ENCODE measurements around the gene ABHD12.
"Not testable (repeated sequence)": the region's sequence is repeated elsewhere in the genome, so short reads cannot be mapped to it uniquely, and the experiment has no call there.

The ABHD12 gene

DNA sequence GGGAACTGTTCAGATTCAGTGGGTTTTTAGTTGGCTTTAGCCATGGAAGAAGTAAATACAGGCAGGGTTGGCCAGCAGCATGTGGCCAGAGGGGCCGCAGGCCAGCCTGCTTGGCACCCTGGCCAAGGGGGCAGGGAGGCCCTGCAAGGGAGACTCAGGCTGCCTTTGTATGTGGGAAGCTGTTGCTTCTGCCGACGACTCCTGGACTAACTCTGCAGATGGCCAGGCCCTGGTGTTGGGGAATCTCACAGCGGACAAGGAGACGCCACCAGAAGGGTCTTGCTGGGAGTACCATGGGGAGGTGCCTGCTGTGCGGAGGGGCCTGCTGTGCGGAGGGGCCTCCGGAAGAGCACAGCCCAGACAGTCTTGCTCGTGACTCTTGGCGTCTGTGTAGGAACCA is 117.6 kb downstream of the ABHD12 start:
- FAIRE-seq, result no peak
- TF ChIP-seq, protein P1, sequence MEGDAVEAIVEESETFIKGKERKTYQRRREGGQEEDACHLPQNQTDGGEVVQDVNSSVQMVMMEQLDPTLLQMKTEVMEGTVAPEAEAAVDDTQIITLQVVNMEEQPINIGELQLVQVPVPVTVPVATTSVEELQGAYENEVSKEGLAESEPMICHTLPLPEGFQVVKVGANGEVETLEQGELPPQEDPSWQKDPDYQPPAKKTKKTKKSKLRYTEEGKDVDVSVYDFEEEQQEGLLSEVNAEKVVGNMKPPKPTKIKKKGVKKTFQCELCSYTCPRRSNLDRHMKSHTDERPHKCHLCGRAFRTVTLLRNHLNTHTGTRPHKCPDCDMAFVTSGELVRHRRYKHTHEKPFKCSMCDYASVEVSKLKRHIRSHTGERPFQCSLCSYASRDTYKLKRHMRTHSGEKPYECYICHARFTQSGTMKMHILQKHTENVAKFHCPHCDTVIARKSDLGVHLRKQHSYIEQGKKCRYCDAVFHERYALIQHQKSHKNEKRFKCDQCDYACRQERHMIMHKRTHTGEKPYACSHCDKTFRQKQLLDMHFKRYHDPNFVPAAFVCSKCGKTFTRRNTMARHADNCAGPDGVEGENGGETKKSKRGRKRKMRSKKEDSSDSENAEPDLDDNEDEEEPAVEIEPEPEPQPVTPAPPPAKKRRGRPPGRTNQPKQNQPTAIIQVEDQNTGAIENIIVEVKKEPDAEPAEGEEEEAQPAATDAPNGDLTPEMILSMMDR (IDR thresholded peaks at IDR 0.05; ENCODE audit: insufficient read depth, missing control alignments), result no peak
- DNase-seq (ENCODE audit: insufficient read length, low spot score), result no peak

DNA sequence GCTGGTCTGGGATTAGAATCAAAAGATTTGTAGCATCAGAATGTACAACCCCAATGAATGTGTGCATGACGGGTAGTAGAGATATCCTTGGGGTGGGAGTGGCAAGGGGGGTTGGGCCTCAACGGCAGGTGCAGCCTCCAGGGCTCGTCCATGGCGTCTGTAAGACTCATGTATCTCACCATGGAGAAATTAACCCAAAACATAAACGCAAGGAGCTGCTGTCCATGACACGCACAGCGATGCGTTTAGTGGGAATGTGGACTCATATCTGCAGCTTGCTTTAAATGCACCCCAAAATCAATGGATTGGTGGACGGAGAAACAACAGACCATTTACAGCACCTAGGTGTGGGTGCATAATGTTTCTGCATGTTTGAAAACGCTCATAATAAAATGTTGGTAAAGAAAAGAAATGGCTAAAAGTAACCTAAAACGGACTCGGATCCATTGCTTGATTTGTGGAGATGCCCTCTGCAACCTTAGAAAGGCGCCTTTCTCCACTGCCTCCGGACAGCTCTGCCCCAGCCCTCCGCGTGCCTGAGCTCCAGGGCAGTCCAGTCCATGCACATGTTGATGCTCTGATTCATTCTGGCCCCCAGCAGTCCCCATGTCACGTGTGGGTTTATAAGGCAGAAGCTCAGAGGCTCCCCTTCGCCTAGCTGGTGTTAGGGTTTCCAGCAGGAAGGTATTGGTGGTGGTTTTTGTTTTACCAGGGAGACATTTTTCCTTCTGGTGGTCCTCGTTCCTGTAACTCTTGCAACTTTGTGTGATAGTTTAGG is 118.2 kb downstream of the ABHD12 start:
- TF ChIP-seq, protein P1 (IDR thresholded peaks at IDR 0.05; ENCODE audit: insufficient read depth, missing control alignments), result no peak
- DNase-seq (ENCODE audit: insufficient read length, low spot score), result no peak
- FAIRE-seq, result no peak

DNA sequence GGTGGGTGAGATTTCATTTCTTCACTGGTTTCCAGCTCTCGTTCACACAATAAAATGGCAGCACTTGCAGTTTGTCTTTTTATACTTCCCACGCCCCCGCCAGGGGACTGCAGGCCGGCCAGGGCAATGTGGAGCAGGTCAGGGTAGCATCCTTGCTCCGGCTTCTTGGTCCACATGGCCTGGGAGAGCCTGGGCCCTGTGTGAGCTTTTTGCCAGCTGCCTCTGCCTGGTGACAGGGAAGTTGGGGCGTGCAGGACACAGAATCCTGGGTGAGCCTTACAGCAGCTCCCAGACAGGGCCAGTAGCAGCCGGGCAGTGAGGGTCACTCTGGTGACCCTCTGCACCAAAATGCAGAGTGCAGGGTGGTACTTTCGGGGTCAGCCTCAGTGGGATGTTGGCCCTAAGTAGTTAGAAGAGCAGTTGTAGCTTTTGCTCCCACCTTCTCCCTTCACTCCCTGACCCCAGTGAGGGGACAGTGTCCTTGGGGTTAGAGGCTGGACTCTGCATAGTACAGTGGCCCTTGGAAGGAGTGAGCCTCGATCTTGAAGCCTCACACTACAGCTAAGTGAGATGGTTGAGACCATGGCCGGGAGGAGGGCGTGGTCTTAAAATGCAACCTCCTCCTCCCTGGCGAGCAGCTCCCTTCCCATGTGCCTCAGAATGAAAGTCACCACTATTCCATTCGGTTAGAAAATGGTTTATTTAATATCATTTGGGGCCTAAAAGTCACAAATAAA is 119.0 kb downstream of the ABHD12 start:
- TF ChIP-seq, protein P1 (IDR thresholded peaks at IDR 0.05; ENCODE audit: insufficient read depth, missing control alignments), result no peak
- DNase-seq (ENCODE audit: insufficient read length, low spot score) (no peak), FAIRE-seq (no peak)

DNA sequence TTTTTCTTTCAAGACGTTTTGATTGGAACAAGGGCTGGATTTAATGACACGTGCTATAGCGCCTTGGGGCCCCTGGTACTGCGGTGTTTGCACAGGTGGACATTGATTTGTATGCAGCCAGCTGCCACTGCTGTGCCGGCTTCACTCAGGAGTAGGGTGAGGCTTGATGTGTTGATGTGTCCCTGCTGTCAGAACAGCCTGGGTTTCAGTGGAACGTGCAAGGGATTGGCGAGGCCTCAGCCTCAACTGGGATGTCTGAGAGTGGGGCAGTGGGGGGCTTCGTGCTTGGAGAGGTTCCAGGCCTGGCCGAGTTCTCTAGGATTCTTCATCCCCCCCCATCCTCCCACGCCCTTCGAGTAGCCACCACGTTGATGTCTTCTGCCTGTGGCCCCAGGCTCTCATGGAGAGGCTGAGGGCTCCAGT is 119.8 kb downstream of the ABHD12 start:
- DNase-seq (ENCODE audit: insufficient read length, low spot score) (no peak), FAIRE-seq (no peak)
- TF ChIP-seq, protein P1 (IDR thresholded peaks at IDR 0.05; ENCODE audit: insufficient read depth, missing control alignments), result no peak

DNA sequence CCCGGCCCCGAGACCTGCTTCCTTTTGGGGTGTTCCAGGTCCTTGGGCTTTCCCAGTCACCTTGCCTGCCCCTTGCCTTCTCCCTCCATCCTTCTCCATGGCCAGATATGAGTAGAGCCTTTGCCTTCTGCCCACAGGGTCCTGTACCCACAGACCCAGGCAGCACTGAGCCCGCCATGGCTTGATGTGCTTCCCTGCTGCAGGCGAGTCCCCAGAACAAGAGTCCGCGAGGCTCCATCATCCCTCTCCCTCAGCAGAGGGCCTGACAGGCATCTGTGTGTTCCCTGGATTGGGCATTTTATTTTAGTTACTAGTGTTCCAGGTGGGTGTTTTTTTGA is 120.8 kb downstream of the ABHD12 start:
- TF ChIP-seq, protein P1 (IDR thresholded peaks at IDR 0.05; ENCODE audit: insufficient read depth, missing control alignments), result no peak
- DNase-seq (ENCODE audit: insufficient read length, low spot score), result no peak
- FAIRE-seq, result no peak

DNA sequence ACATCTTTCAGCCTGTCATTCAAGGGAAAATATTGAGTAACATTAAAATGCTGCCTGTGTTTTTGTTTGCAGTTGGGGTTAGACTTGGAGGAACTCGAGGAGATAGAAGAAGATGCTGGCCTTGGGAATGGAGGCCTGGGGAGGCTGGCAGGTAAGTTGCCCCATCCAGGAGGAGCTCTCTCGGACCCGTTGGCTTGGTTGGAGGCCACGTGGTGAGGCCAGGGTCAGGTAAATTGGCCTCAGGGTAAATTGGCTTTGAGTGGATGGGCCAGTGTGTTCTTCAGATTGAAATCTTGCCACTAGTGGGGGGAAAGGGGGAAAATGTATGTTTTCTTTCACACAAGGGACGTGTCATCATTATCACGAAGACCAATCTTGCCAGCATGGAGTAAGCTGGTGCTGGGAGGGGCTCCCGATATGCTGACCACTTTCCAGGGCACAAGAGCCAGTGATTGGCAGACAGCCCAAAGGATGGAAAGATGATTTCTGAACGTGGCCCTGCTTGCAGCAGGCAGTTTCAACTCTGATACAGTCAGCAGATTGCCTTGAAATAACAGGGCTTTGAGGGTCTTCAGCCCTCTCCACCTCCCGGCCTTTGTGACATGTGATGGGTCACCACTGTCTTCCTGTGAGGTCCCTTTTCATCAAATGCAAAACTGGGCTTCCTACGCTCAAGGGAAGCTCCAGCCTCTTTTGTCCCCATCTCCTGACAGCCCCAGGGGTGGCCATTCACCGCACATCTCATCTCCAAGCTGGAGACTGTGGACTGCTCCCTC is 121.4 kb downstream of the ABHD12 start:
- DNase-seq (ENCODE audit: insufficient read length, low spot score) (no peak), FAIRE-seq (no peak)
- TF ChIP-seq, protein P1 (IDR thresholded peaks at IDR 0.05; ENCODE audit: insufficient read depth, missing control alignments), result no peak

DNA sequence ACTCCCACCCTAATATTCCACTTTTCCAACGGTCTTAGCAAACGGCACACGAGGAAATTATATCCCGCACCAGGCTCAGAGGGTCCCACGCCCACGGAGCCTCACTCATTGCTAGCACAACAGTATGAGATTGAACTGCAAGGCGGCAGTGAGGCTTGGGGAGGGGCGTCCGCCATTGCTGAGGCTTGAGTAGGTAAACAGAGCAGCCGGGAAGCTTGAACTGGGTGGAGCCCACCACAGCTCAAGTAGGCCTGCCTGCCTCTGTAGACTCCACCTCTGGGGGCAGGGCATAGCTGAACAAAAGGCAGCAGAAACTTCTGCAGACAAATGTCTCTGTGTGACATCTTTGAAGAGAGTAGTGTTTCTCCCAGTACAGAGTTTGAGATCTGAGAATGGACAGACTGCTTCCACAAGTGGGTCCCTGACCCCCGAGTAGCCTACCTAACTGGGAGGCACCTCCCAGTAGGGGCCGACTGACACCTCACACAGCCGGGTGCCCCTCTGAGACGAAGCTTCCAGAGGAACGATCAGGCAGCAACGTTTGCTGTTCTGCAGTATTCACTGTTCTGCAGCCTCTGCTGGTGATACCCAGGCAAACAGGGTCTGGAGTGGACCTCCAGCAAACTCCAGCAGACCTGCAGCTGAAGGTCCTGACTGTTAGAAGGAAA is 129.7 kb downstream of the ABHD12 start:
- not testable (repeated sequence) for FAIRE-seq; DNase-seq (ENCODE audit: insufficient read length, low spot score)
